HEK293 (cell line): ENCODE data around the gene SPTLC3.

Source experiments
- CTCF ChIA-PET: fragments of 350-600 bp; formaldehyde crosslinking; extraction: SDS; loops from one replicate; lab custom pipeline; 2021; ENCODE audit warnings: antibody characterized with exemption; lab: Yijun Ruan, JAX
- POLR2A ChIA-PET: fragments of 300-600 bp; formaldehyde crosslinking; extraction: SDS; loops from one replicate; lab custom pipeline; 2020; ENCODE audit warnings: antibody characterized with exemption, inconsistent platforms; lab: Yijun Ruan, JAX
- H3K27ac ChIP-seq: fragments of 200-500 bp; sonication (Bioruptor generic); 2 replicates; pipeline ENCODE4 v1.5.1; 2014; ENCODE audit warnings: low read depth, low read length, control low read depth, inconsistent platforms; ENCODE audit errors: extremely low read depth
- H3K36me3 ChIP-seq, 2 experiments: fragments of 200-500 bp in 1 of 2; sonication (Bioruptor generic) in 1 of 2; 1 replicate in 1 of 2; 2 replicates in 1 of 2; pipeline ENCODE4 v1.5.1; 2014 to 2017; ENCODE audit warnings: inconsistent platforms in 2 of 2, low read length in 2 of 2; ENCODE audit not compliant: control insufficient read depth in 2 of 2, insufficient read depth in 1 of 2
- H3K4me1 ChIP-seq: fragments of 200-500 bp; sonication (Bioruptor generic); 2 replicates; pipeline ENCODE4 v1.5.1; 2014; ENCODE audit warnings: mild to moderate bottlenecking, low read length, inconsistent platforms; ENCODE audit not compliant: control insufficient read depth, insufficient read depth
- H3K4me3 ChIP-seq: 2 replicates; pipeline ENCODE4 v1.5.1; 2011; ENCODE audit warnings: low read depth, mild to moderate bottlenecking, control low read depth, low read length, moderate library complexity
- H3K9me3 ChIP-seq: fragments of 200-500 bp; sonication (Bioruptor generic); 2 replicates; pipeline ENCODE4 v1.5.1; 2014; ENCODE audit warnings: low read depth, low read length, inconsistent platforms; ENCODE audit not compliant: control insufficient read depth, insufficient read depth
- KLF16 ChIP-seq: fragments of 450-650 bp; formaldehyde crosslinking; IDR thresholded peaks from 2 replicates; pipeline ENCODE4 v1.5.1; 2017; ENCODE audit warnings: missing biosample characterization, missing genetic modification characterization
- MEIS1 ChIP-seq: sonication (generic); formaldehyde crosslinking; IDR thresholded peaks from 2 replicates; pipeline ENCODE4 v1.8.1; 2022; ENCODE audit warnings: missing genetic modification reagents, mild to moderate bottlenecking, borderline replicate concordance
- REPIN1 ChIP-seq: fragments of 450-650 bp; formaldehyde crosslinking; IDR thresholded peaks from 2 replicates; pipeline ENCODE4 v1.5.1; 2017; ENCODE audit warnings: missing biosample characterization, missing genetic modification characterization, low read depth
- YY1 ChIP-seq: fragments of 450-650 bp; formaldehyde crosslinking; IDR thresholded peaks from 2 replicates; pipeline ENCODE4 v1.5.1; 2018; ENCODE audit warnings: missing biosample characterization, missing genetic modification characterization
- ZBTB10 ChIP-seq: fragments of 450-650 bp; formaldehyde crosslinking; IDR thresholded peaks from 2 replicates; pipeline ENCODE4 v1.5.1; 2016; ENCODE audit warnings: missing biosample characterization, missing genetic modification characterization
- ZBTB11 ChIP-seq: fragments of 450-650 bp; formaldehyde crosslinking; conservative IDR thresholded peaks from 2 replicates; pipeline ENCODE4 v1.5.1; 2016; ENCODE audit warnings: low read depth, missing biosample characterization, missing genetic modification characterization
- ZBTB20 ChIP-seq: fragments of 450-650 bp; formaldehyde crosslinking; IDR thresholded peaks from 2 replicates; pipeline ENCODE4 v1.5.1; 2016; ENCODE audit warnings: missing biosample characterization, missing genetic modification characterization
- ZBTB44 ChIP-seq: fragments of 450-650 bp; IDR thresholded peaks from 2 replicates; pipeline ENCODE4 v1.5.1; 2018; ENCODE audit warnings: missing biosample characterization, mild to moderate bottlenecking, missing genetic modification characterization
- ZBTB7A ChIP-seq: fragments of 450-650 bp; formaldehyde crosslinking; IDR thresholded peaks from 2 replicates; pipeline ENCODE4 v1.5.1; 2016; ENCODE audit warnings: low read depth, missing biosample characterization, missing genetic modification characterization
- ZEB2 ChIP-seq: fragments of 450-650 bp; formaldehyde crosslinking; IDR thresholded peaks from 2 replicates; pipeline ENCODE4 v1.5.1; 2016; ENCODE audit warnings: missing biosample characterization, missing genetic modification characterization
- ZNF26 ChIP-seq: fragments of 450-650 bp; formaldehyde crosslinking; IDR thresholded peaks from 2 replicates; pipeline ENCODE4 v1.5.1; 2016; ENCODE audit warnings: missing biosample characterization, missing genetic modification characterization
- ZNF292 ChIP-seq: fragments of 450-650 bp; formaldehyde crosslinking; IDR thresholded peaks from 2 replicates; pipeline ENCODE4 v1.5.1; 2016; ENCODE audit warnings: low read depth, missing biosample characterization, missing genetic modification characterization, borderline replicate concordance
- ZNF558 ChIP-seq: fragments of 450-650 bp; formaldehyde crosslinking; IDR thresholded peaks from 2 replicates; pipeline ENCODE4 v1.5.1; 2016; ENCODE audit warnings: missing biosample characterization, missing genetic modification characterization
- ZSCAN5A ChIP-seq: fragments of 450-650 bp; formaldehyde crosslinking; IDR thresholded peaks from 2 replicates; pipeline ENCODE4 v1.5.1; 2016; ENCODE audit warnings: missing biosample characterization, missing genetic modification characterization
- ZXDB ChIP-seq: fragments of 450-650 bp; formaldehyde crosslinking; IDR thresholded peaks from 2 replicates; pipeline ENCODE4 v1.5.1; 2016; ENCODE audit warnings: missing biosample characterization, missing genetic modification characterization
- TF ChIP-seq, protein P1 (sequence below): fragments of 450-650 bp; formaldehyde crosslinking; IDR thresholded peaks from 2 replicates; pipeline ENCODE4 v1.5.1; 2017; ENCODE audit warnings: missing biosample characterization, missing genetic modification characterization

Gene SPTLC3

DNA sequence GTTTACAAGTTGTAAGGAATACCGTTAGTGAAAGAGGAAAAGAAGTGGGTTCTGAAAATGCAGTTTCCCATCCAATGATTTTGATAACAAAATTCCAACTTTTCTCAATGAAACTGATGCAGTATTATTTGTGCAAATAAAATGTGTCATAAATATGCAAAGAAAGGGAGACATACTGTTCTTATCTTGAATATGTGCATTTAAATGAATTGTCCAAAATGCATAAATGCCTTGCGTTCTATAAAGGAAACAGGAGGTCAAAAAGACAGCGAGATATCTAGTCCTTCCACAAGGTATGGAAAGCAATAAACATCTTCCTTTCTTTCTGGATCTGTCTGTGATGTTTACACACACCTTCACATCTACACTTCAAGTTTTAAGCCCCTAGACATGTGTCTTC, 157.7 kb downstream of the SPTLC3 start (continued):
- TF ChIP-seq ZBTB10 (tag by site-specific recombination) (no peak), KLF16 (tag by site-specific recombination) (no peak), MEIS1 (CRISPR knock-in tag) (no peak), ZBTB7A (no peak), ZEB2 (tag by site-specific recombination) (no peak), ZNF292 (tag by site-specific recombination) (no peak), ZBTB11 (tag by site-specific recombination) (no peak), ZXDB (tag by site-specific recombination) (no peak), ZSCAN5A (no peak), YY1 (tag by site-specific recombination) (no peak)
- TF ChIP-seq, protein P1, sequence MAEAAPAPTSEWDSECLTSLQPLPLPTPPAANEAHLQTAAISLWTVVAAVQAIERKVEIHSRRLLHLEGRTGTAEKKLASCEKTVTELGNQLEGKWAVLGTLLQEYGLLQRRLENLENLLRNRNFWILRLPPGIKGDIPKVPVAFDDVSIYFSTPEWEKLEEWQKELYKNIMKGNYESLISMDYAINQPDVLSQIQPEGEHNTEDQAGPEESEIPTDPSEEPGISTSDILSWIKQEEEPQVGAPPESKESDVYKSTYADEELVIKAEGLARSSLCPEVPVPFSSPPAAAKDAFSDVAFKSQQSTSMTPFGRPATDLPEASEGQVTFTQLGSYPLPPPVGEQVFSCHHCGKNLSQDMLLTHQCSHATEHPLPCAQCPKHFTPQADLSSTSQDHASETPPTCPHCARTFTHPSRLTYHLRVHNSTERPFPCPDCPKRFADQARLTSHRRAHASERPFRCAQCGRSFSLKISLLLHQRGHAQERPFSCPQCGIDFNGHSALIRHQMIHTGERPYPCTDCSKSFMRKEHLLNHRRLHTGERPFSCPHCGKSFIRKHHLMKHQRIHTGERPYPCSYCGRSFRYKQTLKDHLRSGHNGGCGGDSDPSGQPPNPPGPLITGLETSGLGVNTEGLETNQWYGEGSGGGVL (tag by site-specific recombination): no peak

DNA sequence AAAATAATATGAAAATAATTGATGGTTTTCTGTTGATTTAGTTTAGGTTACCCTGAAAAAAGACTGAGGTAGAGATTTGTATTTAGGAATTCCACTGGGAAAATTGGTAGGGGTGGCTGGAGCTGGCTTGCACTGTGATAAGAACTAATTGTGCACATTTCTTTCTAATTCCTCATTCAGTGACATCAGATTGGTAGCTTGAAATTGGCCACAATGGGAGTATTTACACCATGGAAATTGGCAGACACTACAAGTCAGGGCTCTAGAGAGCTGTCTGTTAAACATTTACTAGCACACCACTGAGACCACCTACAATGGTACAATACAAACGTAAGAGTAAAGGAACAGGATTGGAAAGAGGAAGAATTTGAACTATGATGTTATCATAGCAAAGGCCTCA, 160.3 kb downstream of the SPTLC3 start:
- Histone ChIP-seq H3K9me3 (no peaks in the 10 kb centered on the region), H3K36me3 (no peaks in the 10 kb centered on the region), H3K4me3 (no peak overlapping the region), H3K4me1 (no peaks in the 10 kb centered on the region), H3K27ac (no peak overlapping the region)
- TF ChIP-seq ZNF26 (tag by site-specific recombination) (no peak), ZBTB44 (tag by site-specific recombination) (no peak), ZNF558 (tag by site-specific recombination) (no peak), REPIN1 (tag by site-specific recombination) (no peak), ZBTB20 (tag by site-specific recombination) (no peak)
- ChIA-PET CTCF (interaction anchor here (0.7 kb wide), 1 partner anchor 162 kb away, joined by 3 read pairs; no protein-coding TSS in a partner anchor), POLR2A (no interaction called here)
